ENCODE results near the gene SH3RF1.
"Not testable (repeated sequence)": the region's sequence is repeated elsewhere in the genome, so short reads cannot be mapped to it uniquely, and the experiment has no call there.

Gene SH3RF1

GRCh38 chr4:169270810-169271691, at the start of gene SH3RF1:
SH3RF1 (minus strand) TSS chr4:169270956; CDS start chr4:169269212, 1,744 bp downstream.
- no peak for DNase-seq (ENCODE audit: low read depth)

GRCh38 chr4:169315530-169316343, 45.0 kb upstream of the SH3RF1 start:
- no peak for DNase-seq (ENCODE audit: low read depth)

GRCh38 chr4:169314906-169315305, 44.1 kb upstream of the SH3RF1 start:
- no peak for DNase-seq (ENCODE audit: low read depth)

- DNase-seq (ENCODE audit: low read depth) = no peak
These were observed 43.0 kb upstream of the SH3RF1 start for GRCh38 chr4:169313732-169314131.

GRCh38 chr4:169312690-169313422, 42.1 kb upstream of the SH3RF1 start:
- no peak for DNase-seq (ENCODE audit: low read depth)

- DNase-seq (ENCODE audit: low read depth) = no peak
These were observed 41.0 kb upstream of the SH3RF1 start for GRCh38 chr4:169311643-169312365.

GRCh38 chr4:169309326-169309967, 38.7 kb upstream of the SH3RF1 start:
- no peak for DNase-seq (ENCODE audit: low read depth)

GRCh38 chr4:169307576-169307975, 36.8 kb upstream of the SH3RF1 start:
- no peak for DNase-seq (ENCODE audit: low read depth)

- no peak for DNase-seq (ENCODE audit: low read depth)
These were observed 34.9 kb upstream of the SH3RF1 start for GRCh38 chr4:169305651-169306050.

- no peak for DNase-seq (ENCODE audit: low read depth)
These were observed 34.4 kb upstream of the SH3RF1 start for GRCh38 chr4:169305173-169305572.

GRCh38 chr4:169295822-169296221, 25.1 kb upstream of the SH3RF1 start:
- DNase-seq (ENCODE audit: low read depth) = no peak

GRCh38 chr4:169293343-169294176, 22.8 kb upstream of the SH3RF1 start:
- no peak for DNase-seq (ENCODE audit: low read depth)

GRCh38 chr4:169287983-169288382, 17.2 kb upstream of the SH3RF1 start:
- not testable (repeated sequence) for DNase-seq (ENCODE audit: low read depth)

- DNase-seq (ENCODE audit: low read depth) = no peak
These were observed 16.0 kb upstream of the SH3RF1 start for GRCh38 chr4:169286562-169287301.

- DNase-seq (ENCODE audit: low read depth) = no peak
These were observed 12.4 kb upstream of the SH3RF1 start for GRCh38 chr4:169283114-169283509.

GRCh38 chr4:169282429-169283113, 11.8 kb upstream of the SH3RF1 start:
- no peak for DNase-seq (ENCODE audit: low read depth)

GRCh38 chr4:169279108-169279507, 8.4 kb upstream of the SH3RF1 start:
- DNase-seq (ENCODE audit: low read depth) = no peak

GRCh38 chr4:169278624-169279023, 7.9 kb upstream of the SH3RF1 start:
- no peak for DNase-seq (ENCODE audit: low read depth)

GRCh38 chr4:169277838-169278237, 7.1 kb upstream of the SH3RF1 start:
- DNase-seq (ENCODE audit: low read depth) = not testable (repeated sequence)
